Psoas muscle (tissue), 8 donors: ENCODE data around the gene MED1. TPM values are rescaled to one million over a fixed set of nuclear protein-coding genes. Genes with fewer than 3 reads are reported as not detected.
"Not testable (repeated sequence)": the region's sequence is repeated elsewhere in the genome, so short reads cannot be mapped to it uniquely, and the experiment has no call there.

Source experiments
- ATAC-seq, 4 donors: fragments of 200-7000 bp; cut with Tn5 transposase; one replicate each; pipeline ENCODE4 v1.9.1; 2020; ENCODE audit warnings: moderate library complexity in 3 of 4, mild to moderate bottlenecking in 2 of 4
- DNase-seq, 2 donors: peaks; one replicate each; pipeline ENCODE4 v3.0.0-alpha.2; 2020
- H3K27ac ChIP-seq: fragments of 200-600 bp; one replicate; pipeline ENCODE4 v1.8.0; 2022
- H3K27me3 ChIP-seq, 3 donors: fragments of 200-600 bp in 1 of 3; one replicate each; pipeline versions ENCODE4 v1.6.1 to v1.8.0; 2013 to 2022; ENCODE audit warnings: low read length in 2 of 3, mild to moderate bottlenecking in 2 of 3, moderate library complexity in 1 of 3; ENCODE audit not compliant: insufficient read depth in 3 of 3
- H3K36me3 ChIP-seq, 2 donors: fragments of 200-600 bp in 1 of 2; one replicate each; pipeline versions ENCODE4 v1.6.1 to v1.8.0; 2013 to 2022; ENCODE audit warnings: low read depth in 1 of 2, mild to moderate bottlenecking in 1 of 2, moderate library complexity in 1 of 2; ENCODE audit not compliant: insufficient read depth in 1 of 2
- H3K4me1 ChIP-seq: fragments of 200-600 bp; one replicate; pipeline ENCODE4 v1.8.0; 2022
- H3K4me3 ChIP-seq: fragments of 200-600 bp; one replicate; pipeline ENCODE4 v1.8.0; 2022; ENCODE audit warnings: mild to moderate bottlenecking
- H3K9me3 ChIP-seq: fragments of 200-600 bp; one replicate; pipeline ENCODE4 v1.8.0; 2022
- WGBS, 3 donors: extraction: QIAGEN DNeasy Blood & Tissue Kit; methylation state at CpG; one replicate each; pipeline versions ENCODE4 v1.1.6 to v1.1.7; 2013; 5-methylcytosine and 5-hydroxymethylcytosine counted together
- intact Hi-C, 2 donors: fragments of 100-400 bp; cut with DNase I; formaldehyde crosslinking; loops; one replicate each; pipeline versions ENCODE4 v1.11.0 to v1.14.2; 2022
- long read RNA-seq, 2 donors: library from polyadenylated mRNA; unstranded; transcript quantifications; one replicate each; pipeline ENCODE4 v2.0.0, GENCODE V29; 2021
- polyA plus RNA-seq, 3 donors: library from polyadenylated mRNA; stranded (reverse); fragments of 200-250 nt; gene quantifications; one replicate each; pipeline ENCODE4 v1.2.3, GENCODE V29; 2013
- total RNA-seq, 4 donors: library from RNA; stranded (reverse); fragmentation: NEBNext Ultra II Directional in 2 of 4; extraction: Animal tissue kit (Norgen Biotek cat#: 25700) in 2 of 4; gene quantifications; one replicate each; pipeline versions ENCODE4 v1.2.1 to v1.2.4, GENCODE V29; 2021 to 2023
- TF ChIP-seq, protein P1 (sequence below): fragments of 200-600 bp; IDR thresholded peaks from one replicate; pipeline ENCODE4 v1.8.0; 2022; ENCODE audit warnings: antibody characterized with exemption
- donor health status: healthy with polysubstance abuse.
- donor health status: DM: no; HTN: no; CAD: no; lungs with moderate emphysema.
- donor health status: Bipolar disorder and iron deficiency.
- donor health status: healthy.
- donor health status: DM: yes; HTN: yes; CAD: no.
- donor health status: DM: no; HTN: no; CAD: no.
- donor health status: DM: no; HTN: no; CAD: no.
- donor health status: DM: yes; HTN: yes; CAD: no.

MED1 gene, protein sequence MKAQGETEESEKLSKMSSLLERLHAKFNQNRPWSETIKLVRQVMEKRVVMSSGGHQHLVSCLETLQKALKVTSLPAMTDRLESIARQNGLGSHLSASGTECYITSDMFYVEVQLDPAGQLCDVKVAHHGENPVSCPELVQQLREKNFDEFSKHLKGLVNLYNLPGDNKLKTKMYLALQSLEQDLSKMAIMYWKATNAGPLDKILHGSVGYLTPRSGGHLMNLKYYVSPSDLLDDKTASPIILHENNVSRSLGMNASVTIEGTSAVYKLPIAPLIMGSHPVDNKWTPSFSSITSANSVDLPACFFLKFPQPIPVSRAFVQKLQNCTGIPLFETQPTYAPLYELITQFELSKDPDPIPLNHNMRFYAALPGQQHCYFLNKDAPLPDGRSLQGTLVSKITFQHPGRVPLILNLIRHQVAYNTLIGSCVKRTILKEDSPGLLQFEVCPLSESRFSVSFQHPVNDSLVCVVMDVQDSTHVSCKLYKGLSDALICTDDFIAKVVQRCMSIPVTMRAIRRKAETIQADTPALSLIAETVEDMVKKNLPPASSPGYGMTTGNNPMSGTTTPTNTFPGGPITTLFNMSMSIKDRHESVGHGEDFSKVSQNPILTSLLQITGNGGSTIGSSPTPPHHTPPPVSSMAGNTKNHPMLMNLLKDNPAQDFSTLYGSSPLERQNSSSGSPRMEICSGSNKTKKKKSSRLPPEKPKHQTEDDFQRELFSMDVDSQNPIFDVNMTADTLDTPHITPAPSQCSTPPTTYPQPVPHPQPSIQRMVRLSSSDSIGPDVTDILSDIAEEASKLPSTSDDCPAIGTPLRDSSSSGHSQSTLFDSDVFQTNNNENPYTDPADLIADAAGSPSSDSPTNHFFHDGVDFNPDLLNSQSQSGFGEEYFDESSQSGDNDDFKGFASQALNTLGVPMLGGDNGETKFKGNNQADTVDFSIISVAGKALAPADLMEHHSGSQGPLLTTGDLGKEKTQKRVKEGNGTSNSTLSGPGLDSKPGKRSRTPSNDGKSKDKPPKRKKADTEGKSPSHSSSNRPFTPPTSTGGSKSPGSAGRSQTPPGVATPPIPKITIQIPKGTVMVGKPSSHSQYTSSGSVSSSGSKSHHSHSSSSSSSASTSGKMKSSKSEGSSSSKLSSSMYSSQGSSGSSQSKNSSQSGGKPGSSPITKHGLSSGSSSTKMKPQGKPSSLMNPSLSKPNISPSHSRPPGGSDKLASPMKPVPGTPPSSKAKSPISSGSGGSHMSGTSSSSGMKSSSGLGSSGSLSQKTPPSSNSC (N-terminal part only)
- total RNA-seq (10 to 100 TPM; 18.2 to 28.5 (median 25.9) TPM), polyA plus RNA-seq (10 to 100 TPM in 2 of 3 donors, 1 to 10 TPM in 1; 6.2 to 19.2 (median 12.0) TPM)
- long read RNA-seq, donor 1, full-length matches to known transcripts: 2 of 4 reads
- long read RNA-seq, donor 1, partial matches to known transcripts: 0 of 4 reads
- long read RNA-seq, donor 1, other reads (novel, unspliced or antisense): 2 of 4 reads
- long read RNA-seq, donor 2, full-length matches to known transcripts: 2 of 14 reads
- long read RNA-seq, donor 2, partial matches to known transcripts: 2 of 14 reads
- long read RNA-seq, donor 2, other reads (novel, unspliced or antisense): 10 of 14 reads

DNA sequence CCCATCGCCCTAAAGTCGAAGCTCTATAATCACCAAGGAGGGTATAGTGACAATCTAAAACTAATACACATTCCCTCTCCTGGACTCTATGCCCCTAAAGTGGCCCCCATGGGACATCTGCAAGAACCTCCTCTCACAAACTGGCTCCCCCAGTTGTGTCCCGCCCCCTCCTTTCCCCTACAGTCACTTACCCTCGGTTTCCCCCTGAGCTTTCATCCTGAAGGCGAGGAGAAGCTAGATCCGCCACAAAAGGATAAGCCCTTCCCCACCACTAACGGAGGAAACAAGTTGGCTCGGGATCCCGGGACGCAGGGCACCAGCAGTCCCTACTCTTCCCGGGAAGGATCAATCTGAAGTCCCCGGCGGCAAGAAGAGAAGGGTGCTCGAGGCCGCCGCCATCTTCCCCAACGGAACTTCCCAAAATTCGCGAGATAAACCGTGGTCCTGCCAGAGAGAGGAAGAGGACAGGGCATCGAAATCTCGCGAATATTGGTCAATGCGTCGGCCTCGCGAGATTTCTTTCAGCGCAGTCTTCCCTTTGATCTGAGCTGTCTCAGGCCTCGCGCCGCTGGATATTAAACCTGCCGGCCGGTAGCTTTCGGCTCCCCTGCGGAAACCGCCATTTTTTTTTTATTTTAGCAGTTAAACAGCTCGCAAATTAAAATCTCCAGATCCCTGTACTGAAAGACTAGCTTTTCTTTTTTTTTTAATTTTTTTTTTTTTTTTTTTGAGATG lies at the start of gene MED1:
Gene MED1 (minus strand): TSS at position 417 of the 735 bp plus-strand sequence. CDS start 201 bp downstream, at position 216.
- peak within 1 kb of the TSS; percentile 83 for H3K27ac ChIP-seq
- H3K36me3 ChIP-seq: peaks cover 0 to 32% of the 10 kb centered on the region in 2 donors
- H3K27me3 ChIP-seq: no peaks in the 10 kb centered on the region
- peak within 1 kb of the TSS; percentile 82 for H3K4me3 ChIP-seq
- peaks cover 2% of the 10 kb centered on the region for H3K4me1 ChIP-seq
- ATAC-seq: peak; percentile 98 to 100 (median 99)
- H3K9me3 ChIP-seq: no peaks in the 10 kb centered on the region
- intact Hi-C loops: loop anchor here in 1 of 2 donors (1.0 kb wide), 1 partner anchor 10 kb away; the partner anchor contains the start of gene CDK12
- peak; percentile 91 to 96 for DNase-seq
- TF ChIP-seq, protein P1, sequence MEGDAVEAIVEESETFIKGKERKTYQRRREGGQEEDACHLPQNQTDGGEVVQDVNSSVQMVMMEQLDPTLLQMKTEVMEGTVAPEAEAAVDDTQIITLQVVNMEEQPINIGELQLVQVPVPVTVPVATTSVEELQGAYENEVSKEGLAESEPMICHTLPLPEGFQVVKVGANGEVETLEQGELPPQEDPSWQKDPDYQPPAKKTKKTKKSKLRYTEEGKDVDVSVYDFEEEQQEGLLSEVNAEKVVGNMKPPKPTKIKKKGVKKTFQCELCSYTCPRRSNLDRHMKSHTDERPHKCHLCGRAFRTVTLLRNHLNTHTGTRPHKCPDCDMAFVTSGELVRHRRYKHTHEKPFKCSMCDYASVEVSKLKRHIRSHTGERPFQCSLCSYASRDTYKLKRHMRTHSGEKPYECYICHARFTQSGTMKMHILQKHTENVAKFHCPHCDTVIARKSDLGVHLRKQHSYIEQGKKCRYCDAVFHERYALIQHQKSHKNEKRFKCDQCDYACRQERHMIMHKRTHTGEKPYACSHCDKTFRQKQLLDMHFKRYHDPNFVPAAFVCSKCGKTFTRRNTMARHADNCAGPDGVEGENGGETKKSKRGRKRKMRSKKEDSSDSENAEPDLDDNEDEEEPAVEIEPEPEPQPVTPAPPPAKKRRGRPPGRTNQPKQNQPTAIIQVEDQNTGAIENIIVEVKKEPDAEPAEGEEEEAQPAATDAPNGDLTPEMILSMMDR: no peak
- WGBS, 3 donors: 0% methylated on average over 37 of the region's 37 CpGs

- peaks cover 7 to 96% of the 10 kb centered on the region in 2 donors for H3K36me3 ChIP-seq
- H3K4me3 ChIP-seq, H3K9me3 ChIP-seq, DNase-seq, ATAC-seq, H3K27me3 ChIP-seq, H3K27ac ChIP-seq, H3K4me1 ChIP-seq, intact Hi-C loops: not testable (repeated sequence)
- 92 to 97% (median 96%) methylated on average over 12 of the region's 12 CpGs for WGBS, 3 donors
Measured at GRCh38 chr17:39496921-39497320, 45.9 kb upstream of the MED1 start.

DNA sequence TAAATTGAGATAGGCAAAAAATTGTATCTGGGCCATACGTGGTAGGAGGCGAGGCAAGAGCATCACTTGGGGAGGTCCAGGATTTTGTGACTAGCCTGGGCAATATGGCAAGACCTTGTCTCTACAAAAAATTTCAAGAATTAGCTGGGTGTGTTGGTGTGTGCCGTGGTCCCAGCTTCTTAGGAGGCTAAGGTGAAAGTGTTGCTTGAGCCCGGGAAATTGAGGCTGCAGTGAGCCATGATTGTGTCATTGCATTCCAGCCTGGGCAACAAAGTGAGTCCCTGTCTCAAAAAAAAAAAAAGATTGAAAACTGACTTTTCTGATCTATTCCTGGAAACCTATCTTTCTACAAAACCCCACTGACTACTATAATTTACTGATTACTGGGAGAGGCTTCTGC lies 36.9 kb upstream of the MED1 start:
- no peaks in the 10 kb centered on the region for H3K9me3 ChIP-seq
- no peaks in the 10 kb centered on the region for H3K27me3 ChIP-seq
- H3K36me3 ChIP-seq: peaks cover 0 to 35% of the 10 kb centered on the region in 2 donors
- intact Hi-C loops: no loop called here
- no peak overlapping the region for H3K27ac ChIP-seq
- TF ChIP-seq, protein P1: no peak
- 88 to 96% (median 95%) methylated on average over 4 of the region's 4 CpGs for WGBS, 3 donors
- H3K4me3 ChIP-seq: no peak overlapping the region
- ATAC-seq: no peak
- DNase-seq: no peak
- H3K4me1 ChIP-seq: peaks cover 6% of the 10 kb centered on the region

DNA sequence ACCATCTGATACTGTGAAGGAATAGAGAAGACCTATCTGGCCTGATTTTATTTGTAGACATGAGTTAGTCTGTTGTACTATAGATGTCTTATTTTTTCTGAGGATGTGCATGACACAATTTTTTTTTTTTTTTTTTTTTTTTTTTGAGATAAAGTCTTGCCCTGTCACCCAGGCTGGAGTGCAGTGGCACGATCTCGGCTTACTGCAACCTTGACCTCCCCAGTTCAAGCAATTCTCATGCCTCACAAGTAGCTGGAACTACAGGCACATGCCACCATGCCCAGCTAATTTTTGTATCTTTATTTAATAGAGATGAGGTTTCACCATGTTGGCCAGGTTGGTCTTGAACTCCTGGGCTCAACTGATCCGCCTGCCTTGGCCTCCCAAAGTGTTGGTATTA lies 36.4 kb upstream of the MED1 start:
- H3K27ac ChIP-seq, H3K27me3 ChIP-seq, H3K4me1 ChIP-seq, H3K9me3 ChIP-seq, ATAC-seq, DNase-seq, intact Hi-C loops, H3K4me3 ChIP-seq: not testable (repeated sequence)
- WGBS, 3 donors: 94 to 100% (median 97%) methylated on average over 3 of the region's 3 CpGs
- peaks cover 0 to 35% of the 10 kb centered on the region in 2 donors for H3K36me3 ChIP-seq
